GM21723 (cell line): ENCODE measurements around the gene SEC23IP.

Experiments
- ATAC-seq: cut with Tn5 transposase; IDR thresholded peaks from one replicate; pipeline ENCODE4 v1.9.1; 2021; ENCODE audit warnings: mild to moderate bottlenecking, moderate library complexity; ENCODE audit not compliant: unreplicated experiment

SEC23IP gene

DNA sequence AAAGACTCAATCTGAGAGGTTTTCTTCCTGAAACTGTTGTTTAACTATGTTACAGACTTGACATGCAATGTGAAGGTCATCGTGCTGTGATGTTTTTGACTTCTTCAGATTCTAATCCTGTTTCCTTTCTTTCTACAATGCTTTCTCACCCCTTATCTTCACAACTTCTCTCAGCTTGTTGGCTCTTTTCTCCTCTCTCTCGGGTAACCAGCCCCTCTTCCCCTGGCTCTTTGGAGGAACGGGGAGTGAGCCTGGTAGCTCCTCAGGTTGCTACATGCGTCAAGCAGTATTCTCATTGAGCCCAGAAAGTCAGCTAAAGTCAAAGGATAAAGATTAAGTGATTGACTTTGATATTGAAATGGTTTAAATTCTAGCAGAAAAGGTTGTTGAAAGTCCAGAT is 40.1 kb downstream of the SEC23IP start:
- ATAC-seq, result no peak

DNA sequence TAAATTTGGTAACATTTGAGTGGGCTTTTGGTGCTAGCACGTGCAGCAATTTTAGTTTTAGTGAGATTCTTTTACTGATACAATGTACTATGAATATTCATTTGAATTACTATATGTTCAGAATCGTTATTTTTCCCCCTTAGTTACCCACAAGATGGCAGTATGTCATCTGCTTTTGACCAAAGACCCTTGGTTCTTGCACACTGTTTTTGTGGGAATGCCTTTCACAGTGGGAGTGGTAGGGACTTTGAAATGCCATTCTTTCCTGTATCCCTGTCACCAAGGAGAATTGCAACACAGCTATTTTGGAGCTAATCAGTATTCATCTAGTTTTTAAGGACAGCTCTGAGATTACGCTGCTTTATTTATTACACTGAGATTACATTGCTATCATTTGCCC is 40.6 kb downstream of the SEC23IP start:
- no peak for ATAC-seq

DNA sequence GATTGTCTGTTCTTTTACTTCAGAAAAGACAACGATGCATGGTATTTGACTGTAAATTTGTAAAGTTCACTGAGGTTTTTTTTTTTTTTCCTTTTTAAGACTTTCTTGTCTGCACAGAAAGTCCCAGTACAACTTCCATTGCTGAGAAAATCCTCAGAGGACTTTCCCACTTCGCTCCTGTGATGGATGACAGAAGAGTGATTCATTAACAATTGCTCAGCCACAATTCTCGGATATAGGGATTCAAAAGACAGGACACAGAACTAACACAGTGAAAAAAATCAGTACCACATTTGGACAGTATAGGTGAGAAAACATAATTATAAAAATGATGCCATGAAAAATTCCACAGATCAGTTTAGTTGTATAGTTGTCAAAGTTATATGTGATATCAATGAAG is 48.0 kb downstream of the SEC23IP start:
- no peak for ATAC-seq

DNA sequence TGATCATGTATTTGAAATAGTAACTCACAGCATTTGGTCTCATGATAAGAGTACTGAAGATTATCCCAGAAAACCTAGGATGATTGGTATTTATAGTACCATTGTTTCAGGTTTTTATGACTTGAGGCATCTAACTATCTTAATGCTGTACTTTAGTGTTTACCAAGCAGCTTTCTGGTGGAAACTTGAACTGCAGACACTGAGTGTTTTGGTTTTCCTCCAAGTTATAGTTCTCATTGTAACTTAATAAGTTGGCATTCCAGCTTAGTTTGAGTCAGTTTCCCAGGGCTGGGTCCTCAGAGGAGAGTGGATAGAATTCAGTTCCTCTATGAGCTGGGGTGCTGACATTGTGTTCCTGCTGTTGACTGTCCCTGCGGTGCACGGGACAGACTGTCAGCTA is 50.4 kb downstream of the SEC23IP start:
- ATAC-seq, result no peak

DNA sequence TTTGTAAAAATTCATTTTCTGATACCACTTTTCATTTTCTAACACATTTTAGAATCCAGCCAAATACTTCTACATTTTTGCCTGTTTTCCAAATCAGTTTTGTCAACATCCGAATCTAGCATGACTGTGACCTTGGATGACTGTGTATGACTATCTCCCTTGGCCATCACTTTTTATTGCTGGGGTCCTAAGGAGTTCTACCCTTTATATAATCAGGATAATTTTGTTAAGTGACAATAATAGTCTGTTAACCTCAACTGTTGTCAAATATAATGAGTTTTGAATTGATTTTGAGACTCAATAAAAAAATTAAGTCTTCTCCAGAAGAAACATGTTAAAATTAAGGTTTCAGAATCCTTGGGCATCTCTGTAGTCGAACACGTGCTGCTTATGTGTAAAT is 53.3 kb downstream of the SEC23IP start:
- no peak for ATAC-seq

DNA sequence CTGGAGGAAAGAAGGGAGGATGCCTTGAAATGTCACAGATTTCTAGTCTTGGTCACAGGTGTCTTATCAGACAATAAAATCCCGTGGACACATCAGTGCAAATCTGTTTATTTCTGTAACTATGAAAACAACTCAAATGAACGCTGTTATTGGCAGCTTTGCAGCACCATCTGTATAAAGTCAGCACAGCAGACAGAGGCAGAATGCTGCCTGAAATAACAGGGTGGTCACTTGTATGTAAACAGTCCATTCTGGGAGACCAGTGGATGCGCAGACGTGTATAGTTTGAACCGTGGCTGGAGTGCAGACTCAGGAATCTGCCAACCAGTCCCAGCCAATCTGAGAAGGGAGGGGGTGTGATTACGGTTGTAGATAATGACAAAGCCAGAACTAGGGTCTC is 54.8 kb downstream of the SEC23IP start:
- ATAC-seq, result no peak

DNA sequence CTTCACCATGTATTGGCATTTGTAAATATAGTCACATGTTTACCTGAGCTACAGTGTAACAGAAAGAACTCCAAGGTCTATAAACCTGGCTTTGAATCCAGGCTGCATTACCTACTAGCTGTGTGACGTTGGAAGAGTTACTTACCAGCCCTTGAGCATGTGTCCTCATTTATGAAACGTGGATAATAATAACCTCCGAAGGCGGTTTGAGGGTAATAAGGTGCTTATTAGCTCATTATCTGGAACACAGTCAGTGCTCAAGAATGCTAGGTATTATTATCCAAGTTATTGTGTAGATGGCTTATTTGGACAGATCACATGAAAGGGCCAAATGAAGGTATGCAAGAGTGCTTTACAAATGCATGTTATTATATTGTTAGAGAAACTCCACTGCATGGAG is 64.9 kb downstream of the SEC23IP start:
- ATAC-seq, result no peak

DNA sequence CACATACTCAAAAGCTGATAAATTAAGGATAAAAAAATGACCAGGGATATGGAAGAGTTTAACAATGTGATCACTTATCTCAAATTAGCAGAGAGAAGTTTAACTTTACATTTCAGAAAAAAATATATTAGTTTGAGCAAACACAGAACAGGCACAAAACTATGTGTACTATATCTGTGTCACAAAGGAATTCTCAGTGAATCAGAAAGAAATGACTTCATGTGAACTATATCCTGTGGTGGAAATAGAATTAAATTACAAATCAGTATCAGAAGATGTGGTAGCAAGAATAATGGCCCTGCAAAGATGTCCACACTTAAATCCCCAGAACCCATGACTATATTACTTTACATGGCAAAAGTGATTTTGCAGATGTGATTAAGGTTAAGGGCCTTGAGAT is 70.3 kb downstream of the SEC23IP start:
- ATAC-seq, result no peak

DNA sequence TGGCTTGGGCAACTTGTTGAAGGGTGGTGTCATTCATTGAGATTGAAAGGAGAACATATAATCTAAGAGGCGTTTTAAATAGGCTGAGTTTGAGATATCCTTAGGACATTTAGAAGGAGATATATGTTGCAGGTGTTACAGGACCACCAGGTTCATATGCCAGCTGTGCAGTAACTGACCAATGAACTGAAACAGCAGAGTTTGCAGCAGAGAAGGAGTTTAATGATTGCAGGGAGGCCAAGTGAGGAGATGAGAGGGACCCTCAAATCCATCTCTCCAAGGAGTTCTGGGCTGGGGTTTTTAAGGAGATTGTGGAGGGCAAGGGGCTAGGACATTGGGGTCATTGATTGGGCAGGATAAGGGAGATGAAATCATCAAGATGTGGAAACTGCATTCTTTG is 74.5 kb downstream of the SEC23IP start:
- ATAC-seq, result no peak

DNA sequence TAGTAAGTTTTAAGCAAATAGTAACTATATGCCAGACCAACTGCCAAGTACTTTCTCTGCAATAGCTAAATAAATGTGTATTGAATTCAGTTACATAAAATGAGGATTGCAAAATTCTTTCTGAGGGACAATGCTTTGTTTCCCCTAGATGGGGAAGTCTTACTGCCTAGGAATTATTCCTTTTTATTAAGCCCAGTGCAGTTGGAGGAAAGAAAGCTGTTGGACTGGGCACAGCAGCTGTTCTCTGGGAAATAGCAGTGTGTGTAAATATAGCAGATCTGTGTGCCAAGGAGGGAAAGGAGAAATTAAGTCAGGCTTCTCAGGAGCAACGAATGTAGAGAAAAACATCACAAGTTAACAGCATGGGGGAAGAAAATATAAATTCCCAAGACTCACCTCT is 77.1 kb downstream of the SEC23IP start:
- ATAC-seq, result no peak

DNA sequence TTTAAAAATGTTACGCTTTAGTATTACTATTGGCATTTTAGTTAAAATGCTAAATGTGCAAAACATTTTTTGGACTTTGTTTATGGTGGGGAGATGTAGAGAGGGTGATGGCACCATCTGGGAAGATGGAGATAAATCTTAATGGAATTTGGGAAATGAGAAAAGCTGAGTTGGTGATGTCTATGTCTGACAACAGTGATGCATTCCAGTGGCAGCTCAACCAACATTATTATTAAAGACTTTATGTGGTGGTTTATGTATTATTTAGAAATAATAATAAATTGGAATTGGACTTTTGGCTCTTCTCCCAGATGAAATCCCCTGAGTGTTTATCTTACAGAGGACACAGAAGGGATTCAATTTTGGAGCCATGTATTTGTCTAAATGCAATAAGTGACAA is 77.6 kb downstream of the SEC23IP start:
- no peak for ATAC-seq

DNA sequence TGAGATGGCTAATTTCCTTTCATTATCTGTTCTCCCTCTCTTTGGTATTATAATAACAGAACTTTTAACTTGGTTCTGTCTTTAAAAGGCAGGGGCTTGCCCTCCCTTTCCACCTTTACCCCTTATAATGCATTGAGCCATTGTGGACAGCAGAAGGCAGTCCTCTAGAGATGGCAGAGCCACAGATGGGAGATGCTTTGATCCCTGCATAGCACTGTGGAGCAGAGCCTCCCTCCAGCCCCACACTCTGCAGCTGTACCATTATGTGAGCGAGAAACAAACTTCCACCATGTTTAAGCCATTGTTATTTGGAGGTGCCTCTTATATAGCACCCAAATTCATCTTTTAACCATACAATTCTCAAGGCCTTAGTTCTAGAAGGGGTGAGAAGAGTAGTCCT is 78.4 kb downstream of the SEC23IP start:
- no peak for ATAC-seq

DNA sequence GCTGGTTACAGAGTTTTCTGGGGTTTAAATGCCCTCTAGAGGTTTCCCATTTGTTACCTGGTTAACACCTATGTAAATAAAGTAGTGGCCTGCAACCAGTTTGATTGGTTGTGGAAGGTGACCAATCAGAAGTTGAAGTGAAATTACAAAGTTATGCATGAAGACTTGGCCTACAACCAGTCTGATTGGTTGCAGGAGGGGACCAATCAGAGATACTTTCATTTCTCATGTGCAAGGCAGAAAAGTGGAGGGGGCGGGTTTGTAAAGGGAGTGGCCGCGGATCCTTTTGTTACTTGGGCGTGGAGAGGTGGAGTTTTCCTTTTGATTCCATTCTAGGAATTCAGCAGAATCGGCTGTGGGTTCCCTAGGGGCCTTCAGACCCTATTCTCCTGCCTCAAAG is 80.8 kb downstream of the SEC23IP start:
- ATAC-seq, result no peak

DNA sequence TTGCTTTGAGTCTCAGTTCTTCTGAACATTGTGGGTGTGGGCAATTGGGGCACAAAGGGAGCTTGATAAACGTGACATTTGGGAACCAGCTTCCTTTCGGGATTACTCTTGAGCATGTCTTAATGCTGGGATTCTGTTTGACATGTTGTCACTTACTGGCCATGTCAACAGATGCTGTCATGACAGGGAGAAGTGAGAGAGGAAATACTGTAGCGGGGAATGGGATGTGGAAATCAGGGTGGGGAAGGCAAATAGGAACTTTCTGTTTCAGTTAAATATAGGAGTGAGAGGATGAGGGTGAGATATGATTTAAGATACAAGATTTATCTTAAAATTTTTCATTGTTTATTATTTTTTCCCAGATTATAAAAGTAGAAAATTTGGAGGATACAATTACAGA is 83.9 kb downstream of the SEC23IP start:
- ATAC-seq, result no peak

DNA sequence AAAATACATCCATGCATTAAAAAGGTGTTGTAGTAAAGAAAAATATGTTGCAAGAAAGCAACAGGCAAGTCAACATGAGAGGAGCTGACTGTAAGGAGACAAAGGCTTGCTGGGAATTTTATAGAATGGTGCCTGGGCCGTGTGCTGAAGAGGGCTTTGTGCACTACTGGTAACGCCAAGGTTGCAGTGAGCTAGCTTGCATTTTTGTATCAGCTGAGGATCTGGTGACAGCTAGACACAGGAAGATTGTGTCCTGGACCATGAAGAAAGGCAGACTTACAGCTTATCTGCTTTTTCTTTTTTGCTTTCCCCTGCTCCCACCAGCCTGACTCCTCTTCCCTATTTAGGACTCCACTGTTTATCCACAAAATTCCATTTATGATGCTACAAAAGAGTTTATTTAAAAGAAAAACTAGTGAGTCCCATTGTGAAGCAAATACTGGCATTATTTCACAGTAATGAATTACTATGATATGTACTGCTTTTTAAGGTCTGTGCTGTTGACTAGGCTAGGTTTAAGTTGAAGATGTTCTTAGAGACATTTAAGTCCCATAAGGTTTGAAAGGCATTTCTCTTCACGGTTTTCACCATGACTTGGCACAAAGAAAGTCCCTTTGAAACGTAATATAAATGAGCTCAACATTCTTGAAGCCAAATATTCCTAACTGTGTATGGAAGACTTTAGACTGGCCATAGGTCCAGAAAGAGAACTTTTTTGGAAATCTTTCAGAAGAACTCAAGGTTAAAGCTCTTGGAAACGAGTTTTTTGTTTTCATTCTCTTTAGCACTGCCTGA is 88.6 kb downstream of the SEC23IP start:
- no peak for ATAC-seq

DNA sequence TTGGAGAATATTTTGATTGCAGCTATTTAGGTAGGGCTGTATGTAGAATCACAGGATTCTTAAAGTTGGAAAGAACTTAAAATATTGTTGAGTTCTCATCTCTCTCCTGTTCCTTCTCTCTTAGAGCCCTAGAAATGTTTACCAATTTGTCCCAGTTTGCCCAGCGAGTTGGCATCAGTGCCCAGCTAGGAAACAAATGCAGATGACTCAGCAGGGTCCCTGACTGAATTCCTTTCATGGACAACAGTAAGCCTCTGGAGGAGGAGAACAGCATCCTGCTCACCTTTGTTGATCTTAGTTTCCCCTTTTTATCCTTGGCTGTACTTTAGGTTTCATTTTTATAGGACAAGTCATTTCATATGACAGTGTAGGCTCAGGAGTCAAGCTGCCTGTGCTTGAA is 89.3 kb downstream of the SEC23IP start:
- ATAC-seq, result no peak

DNA sequence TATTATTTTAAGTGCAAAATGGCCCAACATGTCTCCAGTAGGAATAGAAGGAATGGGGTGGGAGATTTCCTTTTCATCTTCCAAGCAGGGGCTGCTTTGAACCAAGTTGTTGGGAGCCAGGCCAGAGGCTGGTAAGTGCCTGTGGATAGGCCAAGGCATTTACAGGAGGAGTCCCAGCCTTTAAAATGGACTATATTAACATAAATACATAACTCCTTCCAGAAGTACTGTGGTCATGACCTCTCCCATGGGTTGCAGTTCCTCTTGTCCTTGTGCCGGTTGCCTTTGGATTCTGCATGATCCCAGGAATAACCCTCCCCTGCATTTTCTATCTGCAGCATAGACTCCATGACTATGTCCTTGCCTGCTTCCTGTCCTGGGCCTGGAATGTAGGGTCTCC is 95.8 kb downstream of the SEC23IP start:
- ATAC-seq, result no peak

DNA sequence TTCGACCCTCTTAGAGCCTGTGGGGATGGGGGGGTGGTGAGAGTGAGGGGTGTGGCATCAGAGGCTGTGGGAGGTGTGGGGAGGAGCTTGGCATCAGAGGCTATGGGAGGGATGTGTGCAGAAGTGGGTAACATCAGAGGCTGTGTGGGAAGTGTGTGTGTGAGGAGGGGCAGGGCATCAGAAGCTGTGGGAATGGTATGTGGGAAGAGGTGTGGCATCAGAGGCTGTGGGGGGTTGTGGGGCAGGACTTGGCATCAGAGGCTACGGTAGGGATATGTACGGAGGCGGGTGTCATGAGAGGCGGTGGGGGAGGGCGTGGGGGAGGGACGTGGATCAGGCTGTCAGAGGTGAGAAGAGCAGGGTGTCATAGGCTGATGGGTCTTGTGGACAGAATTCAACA is 97.4 kb downstream of the SEC23IP start:
- no peak for ATAC-seq

DNA sequence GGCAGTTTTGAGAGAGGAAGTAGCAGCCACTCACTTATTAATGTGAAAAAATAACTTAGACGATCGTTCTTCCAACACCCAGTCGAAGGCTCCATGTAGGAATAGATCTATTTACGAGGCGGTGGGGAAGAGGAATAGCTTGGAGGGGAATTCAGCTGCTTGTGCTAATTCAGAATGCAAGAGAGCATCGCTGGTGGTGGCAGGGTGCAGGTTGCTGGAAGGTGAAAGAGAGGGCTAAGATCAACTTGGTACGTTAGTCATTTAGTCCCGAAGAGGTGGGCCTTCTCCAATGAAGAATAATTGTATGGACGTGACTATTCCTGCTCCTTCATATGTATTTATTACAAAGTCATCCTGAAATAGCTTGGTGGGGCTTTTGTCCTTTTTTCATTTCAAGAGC is 98.5 kb downstream of the SEC23IP start:
- ATAC-seq, result no peak

DNA sequence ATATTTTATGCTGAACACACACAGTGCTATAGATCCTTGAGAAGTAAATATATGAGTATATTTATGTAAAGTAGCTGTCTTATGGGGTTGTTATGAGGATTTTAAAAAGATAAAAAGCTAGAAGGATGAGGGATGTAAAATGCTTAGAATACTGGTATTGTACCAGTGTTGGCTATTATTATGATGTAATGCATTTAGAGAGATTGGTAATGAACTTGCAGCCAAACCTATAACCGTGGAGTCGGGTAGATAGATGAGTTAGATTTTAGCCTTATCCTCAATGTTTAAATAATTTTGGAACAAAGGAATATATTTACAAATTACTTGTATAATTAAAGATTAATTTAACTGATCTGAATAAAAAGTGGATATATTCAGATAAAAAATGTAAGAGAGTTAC is 99.3 kb downstream of the SEC23IP start:
- ATAC-seq, result no peak
